Measurements from ENCODE around the gene CALCOCO2.
"Not testable (repeated sequence)": the region's sequence is repeated elsewhere in the genome, so short reads cannot be mapped to it uniquely, and the experiment has no call there.

The CALCOCO2 gene

DNA sequence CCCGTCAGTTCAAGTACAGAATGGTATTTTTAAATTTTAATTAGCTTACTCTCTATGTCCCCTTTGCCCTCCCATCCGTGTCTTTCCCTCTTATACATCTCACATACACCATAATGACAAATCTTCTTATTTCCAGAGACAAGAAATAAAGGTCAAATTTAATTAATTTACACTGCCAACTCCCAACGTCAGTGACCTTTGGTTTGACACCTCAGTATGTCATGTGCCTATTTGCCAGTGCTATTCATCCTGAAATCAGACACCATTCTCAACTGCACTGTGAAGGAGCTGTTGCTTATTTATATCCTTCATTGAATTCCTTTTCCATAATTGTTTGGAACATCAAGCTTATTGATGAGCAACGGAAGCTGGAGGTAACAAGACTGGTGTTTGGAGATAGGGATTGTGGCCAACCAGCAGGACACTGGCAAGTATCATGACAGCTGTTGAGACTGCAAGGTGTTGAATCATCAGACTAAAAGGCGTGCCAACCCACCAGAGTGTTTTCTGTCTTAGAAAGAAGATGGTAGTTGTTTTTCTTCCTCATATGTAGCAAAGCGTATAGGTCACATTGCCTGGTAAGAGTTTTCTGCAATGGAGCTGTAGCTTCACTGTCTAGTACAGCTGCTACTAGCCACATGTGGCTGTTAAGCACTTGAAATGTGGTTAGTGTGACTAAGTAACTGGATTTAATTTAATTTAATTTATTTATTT lies 12.5 kb downstream of the CALCOCO2 start:
- peaks cover 44% of the 10 kb centered on the region for H3K4me1 Mint-ChIP-seq (ENCODE audit: low read depth)
- H3K27me3 Mint-ChIP-seq, result no peaks in the 10 kb centered on the region
- no peaks in the 10 kb centered on the region for H3K9me3 Mint-ChIP-seq
- peaks cover 33% of the 10 kb centered on the region for H3K36me3 Mint-ChIP-seq (ENCODE audit: low read depth)
- H3K4me3 Mint-ChIP-seq, result no peak overlapping the region
- no peak overlapping the region for H3K27ac Mint-ChIP-seq

DNA sequence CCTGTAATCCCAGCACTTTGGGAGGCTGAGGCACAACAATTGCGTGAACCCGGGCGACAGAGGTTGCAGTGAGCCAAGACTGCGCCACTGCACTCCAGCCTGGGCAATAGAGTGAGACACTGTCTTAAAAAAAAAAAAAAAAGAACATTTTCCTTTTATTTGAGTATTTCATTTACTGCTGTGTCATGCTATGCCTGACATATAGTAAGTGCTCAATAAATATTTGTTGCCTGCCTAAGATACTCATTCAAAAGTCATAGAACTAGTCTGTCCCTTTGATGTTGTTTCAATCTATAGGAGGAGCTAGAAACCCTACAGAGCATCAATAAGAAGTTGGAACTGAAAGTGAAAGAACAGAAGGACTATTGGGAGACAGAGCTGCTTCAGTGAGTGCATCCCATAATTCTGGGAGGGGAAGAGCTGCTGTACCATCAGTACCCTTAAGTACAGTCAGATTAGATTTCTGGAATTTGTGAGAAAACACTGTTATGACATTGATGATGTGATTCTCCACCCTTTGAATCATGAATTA lies 20.0 kb downstream of the CALCOCO2 start:
- no peaks in the 10 kb centered on the region for H3K9me3 Mint-ChIP-seq
- H3K36me3 Mint-ChIP-seq (ENCODE audit: low read depth), result peaks cover 56% of the 10 kb centered on the region
- no peaks in the 10 kb centered on the region for H3K27me3 Mint-ChIP-seq
- no peak overlapping the region for H3K27ac Mint-ChIP-seq
- H3K4me3 Mint-ChIP-seq, result no peak overlapping the region
- peaks cover 8% of the 10 kb centered on the region for H3K4me1 Mint-ChIP-seq (ENCODE audit: low read depth)

DNA sequence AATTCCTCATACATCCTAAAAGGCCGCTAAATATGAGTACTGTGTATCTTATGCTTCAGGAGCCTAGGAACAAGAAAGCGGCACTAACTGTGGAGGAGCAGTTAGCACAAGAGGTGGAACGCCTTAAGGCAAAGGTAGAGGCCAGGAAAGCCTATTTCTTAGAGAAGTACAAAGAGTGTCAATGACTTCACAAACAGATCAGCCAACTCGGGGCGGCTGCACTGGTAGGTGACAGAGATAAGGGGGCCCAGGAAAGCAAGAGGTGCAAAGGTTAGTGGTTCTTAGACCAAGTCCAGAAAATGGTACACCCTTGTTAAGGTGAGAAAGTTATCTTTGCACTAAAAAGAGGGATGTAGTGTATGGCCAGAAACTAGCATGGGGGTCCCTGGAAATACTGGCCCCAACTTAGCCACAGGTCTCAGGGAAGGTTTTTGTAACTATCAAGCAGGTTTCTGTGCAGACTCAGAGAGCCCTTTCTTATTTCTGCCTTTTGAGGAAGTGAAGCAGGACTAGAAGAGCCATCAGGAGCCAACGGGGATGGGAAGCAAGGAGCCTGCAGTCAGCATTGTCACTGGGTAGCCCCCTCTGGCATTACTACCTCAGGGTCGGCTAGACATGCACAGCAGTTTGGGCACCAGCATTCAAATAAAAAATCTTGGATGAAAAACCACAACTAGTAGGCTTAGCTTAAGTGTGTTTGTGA lies 24.1 kb downstream of the CALCOCO2 start:
- Mint-ChIP-seq H3K36me3 (ENCODE audit: low read depth) (peaks cover 52% of the 10 kb centered on the region), H3K27ac (no peak overlapping the region), H3K4me1 (ENCODE audit: low read depth) (peaks cover 12% of the 10 kb centered on the region), H3K9me3 (no peaks in the 10 kb centered on the region), H3K4me3 (no peak overlapping the region), H3K27me3 (no peaks in the 10 kb centered on the region)

DNA sequence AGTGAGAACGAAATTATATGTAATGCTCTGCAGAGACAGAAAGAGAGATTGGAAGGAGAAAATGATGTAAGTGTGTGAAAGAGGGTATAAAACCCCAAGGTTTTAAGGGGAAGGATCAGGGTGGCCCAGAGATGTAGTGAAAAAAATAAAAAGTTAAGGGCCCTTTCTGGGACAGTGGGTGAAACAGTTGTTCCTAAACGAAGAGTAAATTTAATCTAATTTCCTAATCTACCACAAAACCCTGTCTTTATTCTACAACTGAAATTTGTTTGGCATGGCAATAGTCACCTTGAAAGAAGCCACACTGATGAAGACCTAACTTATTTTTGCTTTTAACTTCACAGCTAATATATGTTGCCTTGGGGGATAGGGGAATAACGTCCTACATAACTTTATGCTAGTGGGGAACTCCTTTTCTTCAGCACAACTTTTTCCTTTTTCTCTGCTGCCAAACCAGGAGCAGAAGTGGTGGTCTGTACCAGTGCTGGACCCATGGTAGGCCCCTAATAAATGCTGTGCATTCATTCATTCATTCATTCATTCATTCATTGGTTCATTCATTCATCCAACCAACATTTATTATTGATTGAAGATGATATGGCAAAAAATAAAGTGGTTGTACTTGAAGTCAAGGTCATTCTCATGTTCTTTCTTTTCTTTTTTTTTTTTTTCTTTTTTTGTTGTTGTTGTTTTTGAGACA lies 25.4 kb downstream of the CALCOCO2 start:
- no peaks in the 10 kb centered on the region for H3K27me3 Mint-ChIP-seq
- H3K4me3 Mint-ChIP-seq, result no peak overlapping the region

DNA sequence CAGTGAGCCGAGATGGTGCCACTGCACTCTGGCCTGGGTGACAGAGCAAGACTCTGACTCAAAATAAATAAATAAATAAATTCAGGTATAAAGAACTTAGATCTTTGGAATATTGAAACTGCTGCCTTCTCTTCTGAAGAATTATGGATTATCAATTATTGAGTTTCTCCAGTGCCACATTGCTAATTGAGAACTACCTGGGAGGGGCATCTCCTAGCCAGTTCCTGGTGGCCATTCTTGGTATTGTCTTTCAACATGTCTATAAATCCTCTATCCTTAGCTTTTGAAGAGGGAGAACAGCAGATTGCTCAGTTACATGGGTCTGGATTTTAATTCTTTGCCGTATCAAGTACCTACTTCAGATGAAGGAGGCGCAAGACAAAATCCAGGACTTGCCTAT lies 29.2 kb downstream of the CALCOCO2 start:
- Mint-ChIP-seq H3K36me3 (ENCODE audit: low read depth) (peaks cover 50% of the 10 kb centered on the region), H3K4me3 (no peak overlapping the region), H3K27ac (no peak overlapping the region), H3K27me3 (no peaks in the 10 kb centered on the region), H3K4me1 (ENCODE audit: low read depth) (peaks cover 6% of the 10 kb centered on the region), H3K9me3 (no peaks in the 10 kb centered on the region)

More for the DNA sequence above, 25.4 kb downstream of the CALCOCO2 start:
- no peak overlapping the region for H3K27ac Mint-ChIP-seq
- no peaks in the 10 kb centered on the region for H3K9me3 Mint-ChIP-seq
- H3K4me1 Mint-ChIP-seq (ENCODE audit: low read depth), result peaks cover 6% of the 10 kb centered on the region
- H3K36me3 Mint-ChIP-seq (ENCODE audit: low read depth), result peaks cover 52% of the 10 kb centered on the region

DNA sequence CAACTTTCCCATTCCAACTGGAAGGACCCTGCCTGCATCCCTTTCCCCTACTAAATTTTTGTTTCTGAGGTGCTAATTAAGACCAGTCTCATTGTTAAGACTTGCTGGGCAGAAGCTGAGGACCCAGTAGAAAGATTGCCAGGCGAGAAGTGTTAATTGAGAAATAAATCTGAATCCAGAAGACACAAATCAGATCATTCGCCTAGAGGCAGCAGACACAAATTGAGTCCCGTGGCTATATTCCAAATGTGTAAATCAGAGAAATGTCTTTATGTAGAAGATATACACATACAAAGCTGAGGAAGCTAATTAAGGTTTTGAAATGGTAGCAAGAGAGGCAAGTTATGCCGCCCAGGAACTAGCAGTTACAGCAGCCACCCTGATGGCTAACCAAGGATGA lies 29.6 kb downstream of the CALCOCO2 start:
- Mint-ChIP-seq H3K4me1 (ENCODE audit: low read depth) (peaks cover 6% of the 10 kb centered on the region), H3K4me3 (no peak overlapping the region), H3K27me3 (no peaks in the 10 kb centered on the region), H3K9me3 (no peaks in the 10 kb centered on the region), H3K27ac (no peak overlapping the region), H3K36me3 (ENCODE audit: low read depth) (peaks cover 51% of the 10 kb centered on the region)

DNA sequence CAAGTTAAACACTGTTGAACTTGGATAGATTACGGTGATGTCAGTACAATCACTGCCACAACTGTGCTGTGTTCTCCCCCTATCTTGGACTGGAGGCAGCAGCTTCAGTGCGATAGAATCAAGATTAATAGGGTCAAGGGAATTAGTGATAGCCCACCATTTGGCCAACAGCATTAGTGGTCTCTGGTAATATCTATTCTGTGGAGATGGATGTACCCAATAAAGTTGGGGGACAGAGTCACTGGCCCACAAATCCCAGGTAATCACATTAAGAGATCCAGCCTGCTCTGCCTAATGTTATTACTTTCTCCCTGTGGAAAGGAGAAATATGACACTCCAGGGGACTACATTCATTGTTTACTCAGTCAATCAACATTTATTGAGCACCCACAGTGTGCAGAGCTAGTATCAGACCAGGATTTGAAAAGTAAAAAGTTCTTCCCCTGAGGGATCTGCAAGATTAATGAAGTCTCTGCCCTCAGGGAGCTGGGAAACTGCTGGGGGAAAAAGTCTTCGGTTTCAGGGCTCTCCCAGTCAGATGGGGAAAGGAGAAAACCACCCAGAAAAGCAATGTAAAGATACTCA lies 38.2 kb downstream of the CALCOCO2 start:
- no peaks in the 10 kb centered on the region for H3K27me3 Mint-ChIP-seq
- H3K9me3 Mint-ChIP-seq, result no peaks in the 10 kb centered on the region
- peaks cover 17% of the 10 kb centered on the region for H3K36me3 Mint-ChIP-seq (ENCODE audit: low read depth)
- H3K4me3 Mint-ChIP-seq, result no peak overlapping the region
- H3K4me1 Mint-ChIP-seq (ENCODE audit: low read depth), result no peaks in the 10 kb centered on the region
- H3K27ac Mint-ChIP-seq, result no peak overlapping the region

DNA sequence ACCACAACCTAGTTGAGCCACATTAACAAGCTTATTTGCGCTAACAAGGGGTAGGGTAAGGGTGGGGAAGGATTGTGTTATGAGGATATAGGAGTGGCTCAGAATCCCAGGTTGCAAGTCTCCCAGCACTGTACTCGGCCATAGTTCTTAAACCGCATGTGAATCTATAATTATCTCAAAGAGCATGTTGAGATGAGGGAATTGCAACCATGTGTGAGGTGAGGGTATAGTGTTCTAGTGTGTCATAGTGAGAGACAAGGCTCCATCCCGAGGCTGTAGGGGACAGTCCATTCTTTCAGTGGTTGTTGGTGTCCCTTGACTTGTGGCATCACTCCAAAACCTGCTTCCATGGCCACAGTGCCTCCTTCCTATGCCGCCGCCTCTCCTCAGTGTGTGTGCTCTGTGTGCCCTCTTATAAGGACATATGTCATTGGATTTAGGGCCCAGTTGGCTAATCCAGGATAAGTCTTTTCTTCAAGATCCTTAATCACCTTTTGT lies 39.0 kb downstream of the CALCOCO2 start:
- Mint-ChIP-seq H3K36me3 (ENCODE audit: low read depth) (peaks cover 9% of the 10 kb centered on the region), H3K4me1 (ENCODE audit: low read depth) (no peaks in the 10 kb centered on the region), H3K27ac (no peak overlapping the region), H3K27me3 (no peaks in the 10 kb centered on the region), H3K4me3 (no peak overlapping the region), H3K9me3 (no peaks in the 10 kb centered on the region)

DNA sequence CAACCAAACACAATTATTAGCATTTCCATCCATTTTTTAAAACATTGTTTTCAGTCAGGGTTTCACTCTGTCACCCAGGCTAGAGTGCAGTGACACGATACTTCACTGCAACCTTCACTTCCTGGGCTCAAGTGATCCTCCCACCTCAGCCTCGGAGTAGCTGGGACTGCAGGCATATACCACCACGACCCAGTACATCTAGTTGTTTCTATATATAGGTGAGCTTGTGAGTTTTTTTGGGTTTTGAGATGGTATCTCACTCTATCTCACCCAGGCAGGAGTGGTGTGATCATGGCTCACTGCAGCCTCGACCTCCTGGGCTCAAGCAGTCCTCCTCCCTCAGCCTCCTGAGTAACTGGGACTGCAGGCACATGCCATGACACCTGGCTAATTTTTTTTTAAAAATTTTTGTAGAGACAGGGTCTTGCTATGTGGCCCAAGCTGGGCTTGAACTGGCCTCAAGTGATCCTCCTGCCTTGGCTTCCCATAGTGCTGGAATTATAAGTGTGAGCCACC lies 40.3 kb downstream of the CALCOCO2 start:
- H3K27ac Mint-ChIP-seq, result no peak overlapping the region
- peaks cover 2% of the 10 kb centered on the region for H3K36me3 Mint-ChIP-seq (ENCODE audit: low read depth)

DNA sequence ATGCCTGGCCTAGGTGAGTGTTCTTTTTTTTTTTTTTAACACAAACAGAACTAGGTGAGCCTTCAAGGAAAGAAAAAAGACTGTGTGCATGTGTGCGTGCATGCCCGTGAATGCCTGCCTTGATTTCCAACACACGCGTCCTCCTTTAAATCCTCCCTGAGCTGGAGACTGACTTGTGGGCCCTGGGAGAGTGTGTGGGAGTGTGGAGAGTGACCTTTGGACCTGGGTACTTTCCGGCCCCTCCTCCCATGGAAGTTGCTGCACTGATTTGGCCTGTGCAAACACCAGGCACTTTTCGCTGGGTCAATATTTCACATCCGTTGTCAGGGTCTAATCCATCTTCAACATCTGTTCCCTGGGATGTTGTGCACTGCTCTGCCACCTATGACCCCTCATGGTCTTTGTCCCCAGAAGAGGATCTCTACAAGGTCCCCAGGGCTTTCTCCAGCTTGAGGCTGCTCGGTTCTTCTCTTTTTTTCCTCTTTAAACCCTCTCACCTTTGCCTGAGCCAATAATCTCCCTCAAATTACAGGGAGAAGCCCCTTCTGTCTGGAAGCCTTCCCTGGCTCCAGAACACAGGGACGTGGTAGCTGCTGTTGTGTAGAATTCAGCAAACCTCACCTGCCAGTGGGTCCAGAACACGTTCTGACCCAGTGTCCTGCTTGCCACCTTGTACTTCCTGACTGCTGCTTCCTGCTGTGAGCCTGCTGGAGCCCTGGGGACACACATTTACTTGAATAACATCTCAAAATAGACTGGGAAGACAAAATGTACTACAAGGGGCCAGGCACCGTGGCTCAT lies 40.9 kb downstream of the CALCOCO2 start:
- Mint-ChIP-seq H3K36me3 (ENCODE audit: low read depth) (no peaks in the 10 kb centered on the region), H3K4me1 (ENCODE audit: low read depth) (no peaks in the 10 kb centered on the region), H3K9me3 (no peaks in the 10 kb centered on the region), H3K27ac (no peak overlapping the region), H3K27me3 (no peaks in the 10 kb centered on the region), H3K4me3 (no peak overlapping the region)

More for the DNA sequence above, 40.3 kb downstream of the CALCOCO2 start:
- Mint-ChIP-seq H3K27me3 (no peaks in the 10 kb centered on the region), H3K4me1 (ENCODE audit: low read depth) (no peaks in the 10 kb centered on the region), H3K9me3 (no peaks in the 10 kb centered on the region), H3K4me3 (no peak overlapping the region)

DNA sequence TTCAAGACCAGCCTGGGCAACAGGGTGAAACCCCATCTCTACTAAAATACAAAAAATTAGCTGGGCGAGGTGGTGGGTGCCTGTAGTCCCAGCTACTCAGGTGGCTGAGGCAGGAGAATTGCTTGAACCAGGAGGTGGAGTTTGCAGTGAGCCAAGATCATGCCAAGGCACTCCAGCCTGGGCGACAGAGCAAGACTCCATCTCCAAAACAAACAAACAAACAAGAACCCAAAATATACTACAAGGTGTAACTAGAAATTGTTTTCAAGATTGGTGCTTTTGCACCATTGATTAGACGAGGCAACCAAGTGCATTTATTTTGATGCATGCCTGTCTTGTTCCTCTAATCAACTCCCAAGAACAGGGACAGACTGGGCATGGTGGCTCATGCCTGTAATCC lies 41.6 kb downstream of the CALCOCO2 start:
- not testable (repeated sequence) for H3K9me3 Mint-ChIP-seq; H3K4me3 Mint-ChIP-seq; H3K36me3 Mint-ChIP-seq (ENCODE audit: low read depth); H3K27me3 Mint-ChIP-seq; H3K4me1 Mint-ChIP-seq (ENCODE audit: low read depth); H3K27ac Mint-ChIP-seq

DNA sequence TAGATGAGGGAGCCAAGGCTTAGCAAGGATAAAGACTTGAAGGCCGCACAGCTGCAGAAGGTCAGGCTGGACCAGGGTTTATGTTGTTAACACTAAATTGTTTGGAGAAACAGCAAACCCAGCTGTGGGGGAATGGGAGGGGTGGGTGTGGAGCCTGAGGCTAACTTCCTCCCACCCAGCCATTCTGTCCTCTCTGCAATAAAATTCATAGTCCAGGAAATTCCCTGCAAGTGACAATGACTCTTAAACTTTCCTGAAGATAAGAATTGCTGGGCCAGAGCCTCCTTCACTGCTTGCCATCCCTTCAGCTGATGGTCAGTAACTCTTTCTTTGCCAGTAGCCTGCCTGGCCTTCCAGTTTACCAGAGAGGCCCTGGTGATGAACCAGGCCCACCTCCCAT lies 42.4 kb downstream of the CALCOCO2 start:
- Mint-ChIP-seq H3K4me1 (ENCODE audit: low read depth) (no peaks in the 10 kb centered on the region), H3K9me3 (no peaks in the 10 kb centered on the region), H3K27ac (no peak overlapping the region), H3K4me3 (no peak overlapping the region), H3K27me3 (no peaks in the 10 kb centered on the region), H3K36me3 (ENCODE audit: low read depth) (no peaks in the 10 kb centered on the region)

DNA sequence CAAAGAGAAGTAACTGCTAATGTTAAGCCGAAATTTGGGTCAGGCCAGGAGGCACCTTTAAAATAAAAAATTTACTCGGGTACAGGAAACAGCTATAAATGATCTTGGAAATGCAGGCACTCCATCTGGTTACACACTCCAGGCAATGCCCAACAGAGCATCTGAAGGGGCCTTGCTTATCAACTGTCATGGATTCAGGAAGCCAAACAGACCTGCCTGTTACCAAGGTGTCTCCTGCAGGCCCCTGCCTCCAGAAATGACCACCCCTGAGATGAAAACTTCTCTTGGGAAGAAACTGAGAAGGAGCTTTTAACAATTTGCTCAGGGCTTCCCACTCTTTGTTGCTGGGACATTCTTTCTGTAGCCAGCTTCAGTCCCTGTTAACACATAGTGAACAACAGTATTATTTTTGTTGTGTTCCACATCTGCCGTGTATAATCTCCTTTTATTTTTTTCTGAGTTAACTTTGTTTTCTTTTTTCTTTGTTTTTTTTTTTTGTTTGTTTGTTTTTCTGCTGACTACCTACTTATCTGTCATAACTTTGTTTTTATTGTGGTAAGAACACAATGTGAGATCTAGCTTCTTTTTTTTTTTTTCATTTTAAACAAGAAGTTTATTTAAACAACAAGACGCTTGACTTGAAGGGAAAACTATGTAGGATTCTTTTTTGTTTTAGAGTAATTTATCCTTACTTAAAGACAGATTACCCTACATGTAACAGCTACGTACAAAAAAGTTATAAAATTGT lies 43.0 kb downstream of the CALCOCO2 start:
- Mint-ChIP-seq H3K4me3 (no peak overlapping the region), H3K36me3 (ENCODE audit: low read depth) (no peaks in the 10 kb centered on the region), H3K4me1 (ENCODE audit: low read depth) (no peaks in the 10 kb centered on the region), H3K27me3 (no peaks in the 10 kb centered on the region), H3K27ac (no peak overlapping the region), H3K9me3 (no peaks in the 10 kb centered on the region)

All from stimulated activated naive CD8-positive, alpha-beta T cell treated with anti-CD3 and anti-CD28 coated beads, Interleukin-15, Interleukin-2, amounts not matched to agents 100 ng/mL and 50 ng/mL, for 24 hours (primary cell).